K562 (cell line): ENCODE measurements around the gene AIDA. TPM values are rescaled to one million over a fixed set of nuclear protein-coding genes. Genes with fewer than 3 reads are reported as not detected.

Experiments
- CBFB ChIP-seq: sonication (generic); formaldehyde crosslinking; IDR thresholded peaks from 2 replicates; pipeline ENCODE4 v1.4.0; 2020; ENCODE audit warnings: mild to moderate bottlenecking, missing genetic modification reagents
- CC2D1A ChIP-seq: fragments of 450-650 bp; IDR thresholded peaks from 2 replicates; pipeline ENCODE4 v1.6.1; 2017; ENCODE audit warnings: mild to moderate bottlenecking
- ELF4 ChIP-seq: fragments of 450-650 bp; formaldehyde crosslinking; IDR thresholded peaks from 2 replicates; pipeline ENCODE4 v1.4.0; 2022; ENCODE audit warnings: missing genetic modification characterization
- MIER1 ChIP-seq: fragments of 450-650 bp; IDR thresholded peaks from 2 replicates; pipeline ENCODE4 v1.6.1; 2016; ENCODE audit warnings: antibody characterized with exemption, mild to moderate bottlenecking, low read depth
- RUNX1 ChIP-seq: sonication (generic); IDR thresholded peaks from 2 replicates; pipeline ENCODE4 v1.6.1; 2016; ENCODE audit warnings: antibody characterized with exemption, low read depth
- SOX6 ChIP-seq: fragments of 450-650 bp; IDR thresholded peaks from 2 replicates; pipeline ENCODE4 v1.6.1; 2014; ENCODE audit warnings: mild to moderate bottlenecking
- TAF9B ChIP-seq: fragments of 450-650 bp; IDR thresholded peaks from 2 replicates; pipeline ENCODE4 v1.6.1; 2018; ENCODE audit warnings: mild to moderate bottlenecking; ENCODE audit not compliant: partially characterized antibody
- ZNF146 ChIP-seq: IDR thresholded peaks from one replicate; pipeline ENCODE4 v1.6.1; 2018; ENCODE audit warnings: missing compliant biosample characterization; ENCODE audit not compliant: unreplicated experiment
- polyA plus RNA-seq, 8 experiments: library from polyadenylated mRNA; depleted of rRNA in 4 of 8; stranded (reverse) in 5 of 8; unstranded in 3 of 8; fragments of >200 nt; fragmentation: Nextera tagmentation in 2 of 8; fragmentation: Illumina TruSeq in 1 of 8; extraction: Ambion mirVana in 2 of 8; extraction: Trizol in 1 of 8; gene quantifications; 2 replicates each; pipeline versions ENCODE4 v1.2.1 to v1.2.3, GENCODE V29; 2011 to 2014; ENCODE audit warnings: inconsistent platforms in 1 of 8, missing spikeins in 1 of 8
- total RNA-seq, 7 experiments: library from RNA; depleted of rRNA in 6 of 7; stranded (reverse); fragments of >200 nt in 6 of 7; fragmentation: Illumina TruSeq in 2 of 7; extraction: Trizol in 2 of 7; gene quantifications; 2 replicates each; pipeline versions ENCODE4 v1.2.1 to v1.2.3, GENCODE V29; 2011 to 2021; ENCODE audit warnings: low replicate concordance in 1 of 7
- TF ChIP-seq, protein P1 (sequence below): fragments of 150-350 bp; IDR thresholded peaks from 2 replicates; pipeline ENCODE4 v1.6.1; 2014; ENCODE audit warnings: low read depth, mild to moderate bottlenecking, low read length, borderline replicate concordance
- TF ChIP-seq, protein P2 (sequence below): IDR thresholded peaks from 2 replicates; pipeline ENCODE4 v1.6.1; 2011; ENCODE audit warnings: borderline replicate concordance, low read depth, mild to moderate bottlenecking, moderate library complexity, low read length; ENCODE audit not compliant: insufficient read depth, poor library complexity, severe bottlenecking
- TF ChIP-seq, protein P3 (sequence below): fragments of 250-450 bp; sonication (Bioruptor Pico); IDR thresholded peaks from 2 replicates; pipeline ENCODE4 v1.5.0; 2021; ENCODE audit warnings: mild to moderate bottlenecking, borderline replicate concordance
- TF ChIP-seq, protein P4 (sequence below): fragments of 250-450 bp; sonication (Bioruptor Pico); IDR thresholded peaks from 2 replicates; pipeline ENCODE4 v1.8.0; 2021; ENCODE audit warnings: moderate library complexity, mild to moderate bottlenecking, inconsistent platforms
- TF ChIP-seq, protein P5 (sequence below): fragments of 450-650 bp; IDR thresholded peaks from 2 replicates; pipeline ENCODE4 v1.6.1; 2017; ENCODE audit warnings: antibody characterized with exemption

Gene AIDA
- total and polyA plus RNA-seq, 9 of the 15 experiments (the other 6 are each of a cell fraction or from before 2014, with no cell fraction given) = 18.2 to 77.9 (median 24.9) TPM

DNA sequence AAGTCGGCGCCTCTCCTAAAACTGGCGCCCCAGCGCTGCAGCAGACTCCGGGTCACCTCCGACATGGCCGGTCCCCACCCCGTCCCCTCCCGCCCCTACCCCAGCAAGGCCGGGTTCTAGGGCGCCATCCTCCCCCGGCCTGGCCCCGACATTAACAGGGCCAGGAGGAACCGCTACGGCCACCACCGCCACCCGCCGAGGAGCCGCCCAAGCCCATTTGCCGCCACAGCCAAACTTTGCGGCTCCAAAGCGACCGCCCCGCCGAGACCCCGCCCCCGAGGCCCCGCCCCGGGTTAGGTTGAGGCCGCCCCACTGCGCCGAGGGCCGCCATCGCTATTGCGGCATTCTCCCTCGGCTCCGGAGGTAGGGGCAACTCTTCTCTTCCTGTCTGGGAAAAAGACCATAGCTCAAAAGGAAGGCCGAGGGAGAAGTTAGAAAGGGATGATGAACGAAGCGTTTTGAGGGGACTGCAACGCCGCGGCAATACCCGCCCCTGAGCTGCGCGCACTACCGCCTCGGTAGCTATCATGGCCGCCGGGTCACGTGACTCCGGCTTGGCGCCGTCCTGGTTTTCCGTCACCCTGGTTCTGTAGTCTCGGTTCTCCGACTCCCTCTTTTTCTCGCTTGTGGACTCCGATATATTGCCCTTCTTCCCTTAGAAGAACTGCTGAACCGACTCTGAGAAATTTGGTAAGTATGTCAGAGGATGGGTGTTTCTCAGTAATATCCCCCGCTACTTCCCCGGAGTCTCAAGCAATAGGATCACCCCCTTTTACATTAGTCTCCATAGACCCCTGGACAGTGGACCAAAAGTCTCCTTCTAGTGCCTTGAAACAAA is at the start of gene AIDA, which contains the start of gene BROX (continued):
- 0 out of 2 replicates have a peak, but pooled peaks have one; percentile 45 for TF ChIP-seq RUNX1
- TF ChIP-seq, protein P1, sequence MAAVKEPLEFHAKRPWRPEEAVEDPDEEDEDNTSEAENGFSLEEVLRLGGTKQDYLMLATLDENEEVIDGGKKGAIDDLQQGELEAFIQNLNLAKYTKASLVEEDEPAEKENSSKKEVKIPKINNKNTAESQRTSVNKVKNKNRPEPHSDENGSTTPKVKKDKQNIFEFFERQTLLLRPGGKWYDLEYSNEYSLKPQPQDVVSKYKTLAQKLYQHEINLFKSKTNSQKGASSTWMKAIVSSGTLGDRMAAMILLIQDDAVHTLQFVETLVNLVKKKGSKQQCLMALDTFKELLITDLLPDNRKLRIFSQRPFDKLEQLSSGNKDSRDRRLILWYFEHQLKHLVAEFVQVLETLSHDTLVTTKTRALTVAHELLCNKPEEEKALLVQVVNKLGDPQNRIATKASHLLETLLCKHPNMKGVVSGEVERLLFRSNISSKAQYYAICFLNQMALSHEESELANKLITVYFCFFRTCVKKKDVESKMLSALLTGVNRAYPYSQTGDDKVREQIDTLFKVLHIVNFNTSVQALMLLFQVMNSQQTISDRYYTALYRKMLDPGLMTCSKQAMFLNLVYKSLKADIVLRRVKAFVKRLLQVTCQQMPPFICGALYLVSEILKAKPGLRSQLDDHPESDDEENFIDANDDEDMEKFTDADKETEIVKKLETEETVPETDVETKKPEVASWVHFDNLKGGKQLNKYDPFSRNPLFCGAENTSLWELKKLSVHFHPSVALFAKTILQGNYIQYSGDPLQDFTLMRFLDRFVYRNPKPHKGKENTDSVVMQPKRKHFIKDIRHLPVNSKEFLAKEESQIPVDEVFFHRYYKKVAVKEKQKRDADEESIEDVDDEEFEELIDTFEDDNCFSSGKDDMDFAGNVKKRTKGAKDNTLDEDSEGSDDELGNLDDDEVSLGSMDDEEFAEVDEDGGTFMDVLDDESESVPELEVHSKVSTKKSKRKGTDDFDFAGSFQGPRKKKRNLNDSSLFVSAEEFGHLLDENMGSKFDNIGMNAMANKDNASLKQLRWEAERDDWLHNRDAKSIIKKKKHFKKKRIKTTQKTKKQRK = no peak
- no peak for TF ChIP-seq SOX6
- TF ChIP-seq, protein P2, sequence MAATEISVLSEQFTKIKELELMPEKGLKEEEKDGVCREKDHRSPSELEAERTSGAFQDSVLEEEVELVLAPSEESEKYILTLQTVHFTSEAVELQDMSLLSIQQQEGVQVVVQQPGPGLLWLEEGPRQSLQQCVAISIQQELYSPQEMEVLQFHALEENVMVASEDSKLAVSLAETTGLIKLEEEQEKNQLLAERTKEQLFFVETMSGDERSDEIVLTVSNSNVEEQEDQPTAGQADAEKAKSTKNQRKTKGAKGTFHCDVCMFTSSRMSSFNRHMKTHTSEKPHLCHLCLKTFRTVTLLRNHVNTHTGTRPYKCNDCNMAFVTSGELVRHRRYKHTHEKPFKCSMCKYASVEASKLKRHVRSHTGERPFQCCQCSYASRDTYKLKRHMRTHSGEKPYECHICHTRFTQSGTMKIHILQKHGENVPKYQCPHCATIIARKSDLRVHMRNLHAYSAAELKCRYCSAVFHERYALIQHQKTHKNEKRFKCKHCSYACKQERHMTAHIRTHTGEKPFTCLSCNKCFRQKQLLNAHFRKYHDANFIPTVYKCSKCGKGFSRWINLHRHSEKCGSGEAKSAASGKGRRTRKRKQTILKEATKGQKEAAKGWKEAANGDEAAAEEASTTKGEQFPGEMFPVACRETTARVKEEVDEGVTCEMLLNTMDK = peak; percentile 6
- no peak for TF ChIP-seq ZNF146
- TF ChIP-seq, protein P3, sequence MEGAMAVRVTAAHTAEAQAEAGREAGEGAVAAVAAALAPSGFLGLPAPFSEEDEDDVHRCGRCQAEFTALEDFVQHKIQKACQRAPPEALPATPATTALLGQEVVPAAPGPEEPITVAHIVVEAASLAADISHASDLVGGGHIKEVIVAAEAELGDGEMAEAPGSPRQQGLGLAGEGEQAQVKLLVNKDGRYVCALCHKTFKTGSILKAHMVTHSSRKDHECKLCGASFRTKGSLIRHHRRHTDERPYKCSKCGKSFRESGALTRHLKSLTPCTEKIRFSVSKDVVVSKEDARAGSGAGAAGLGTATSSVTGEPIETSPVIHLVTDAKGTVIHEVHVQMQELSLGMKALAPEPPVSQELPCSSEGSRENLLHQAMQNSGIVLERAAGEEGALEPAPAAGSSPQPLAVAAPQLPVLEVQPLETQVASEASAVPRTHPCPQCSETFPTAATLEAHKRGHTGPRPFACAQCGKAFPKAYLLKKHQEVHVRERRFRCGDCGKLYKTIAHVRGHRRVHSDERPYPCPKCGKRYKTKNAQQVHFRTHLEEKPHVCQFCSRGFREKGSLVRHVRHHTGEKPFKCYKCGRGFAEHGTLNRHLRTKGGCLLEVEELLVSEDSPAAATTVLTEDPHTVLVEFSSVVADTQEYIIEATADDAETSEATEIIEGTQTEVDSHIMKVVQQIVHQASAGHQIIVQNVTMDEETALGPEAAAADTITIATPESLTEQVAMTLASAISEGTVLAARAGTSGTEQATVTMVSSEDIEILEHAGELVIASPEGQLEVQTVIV = peak; percentile 63; the same call in 1 of the 2 replicates
- peak; percentile 28 for TF ChIP-seq TAF9B
- no peak for TF ChIP-seq MIER1
- TF ChIP-seq, protein P4, sequence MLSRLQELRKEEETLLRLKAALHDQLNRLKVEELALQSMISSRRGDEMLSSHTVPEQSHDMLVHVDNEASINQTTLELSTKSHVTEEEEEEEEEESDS (CRISPR knock-in tag) = no peak
- 0 out of 2 replicates have a peak, but pooled peaks have one; percentile 64 for TF ChIP-seq CBFB (CRISPR knock-in tag)
- TF ChIP-seq, protein P5, sequence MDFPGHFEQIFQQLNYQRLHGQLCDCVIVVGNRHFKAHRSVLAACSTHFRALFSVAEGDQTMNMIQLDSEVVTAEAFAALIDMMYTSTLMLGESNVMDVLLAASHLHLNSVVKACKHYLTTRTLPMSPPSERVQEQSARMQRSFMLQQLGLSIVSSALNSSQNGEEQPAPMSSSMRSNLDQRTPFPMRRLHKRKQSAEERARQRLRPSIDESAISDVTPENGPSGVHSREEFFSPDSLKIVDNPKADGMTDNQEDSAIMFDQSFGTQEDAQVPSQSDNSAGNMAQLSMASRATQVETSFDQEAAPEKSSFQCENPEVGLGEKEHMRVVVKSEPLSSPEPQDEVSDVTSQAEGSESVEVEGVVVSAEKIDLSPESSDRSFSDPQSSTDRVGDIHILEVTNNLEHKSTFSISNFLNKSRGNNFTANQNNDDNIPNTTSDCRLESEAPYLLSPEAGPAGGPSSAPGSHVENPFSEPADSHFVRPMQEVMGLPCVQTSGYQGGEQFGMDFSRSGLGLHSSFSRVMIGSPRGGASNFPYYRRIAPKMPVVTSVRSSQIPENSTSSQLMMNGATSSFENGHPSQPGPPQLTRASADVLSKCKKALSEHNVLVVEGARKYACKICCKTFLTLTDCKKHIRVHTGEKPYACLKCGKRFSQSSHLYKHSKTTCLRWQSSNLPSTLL = no peak
- TF ChIP-seq CC2D1A = no peak
- peak; percentile 98 for TF ChIP-seq ELF4 (CRISPR knock-in tag)
